Measurements from ENCODE around the gene GNG7. TPM values are rescaled to one million over a fixed set of nuclear protein-coding genes. Genes with fewer than 3 reads are reported as not detected.
"Not testable (repeated sequence)": the region's sequence is repeated elsewhere in the genome, so short reads cannot be mapped to it uniquely, and the experiment has no call there.

GNG7 gene
- polyA plus RNA-seq, 1 of the 3 experiments (the other 2 are of a cell fraction): 2.2 TPM

DNA sequence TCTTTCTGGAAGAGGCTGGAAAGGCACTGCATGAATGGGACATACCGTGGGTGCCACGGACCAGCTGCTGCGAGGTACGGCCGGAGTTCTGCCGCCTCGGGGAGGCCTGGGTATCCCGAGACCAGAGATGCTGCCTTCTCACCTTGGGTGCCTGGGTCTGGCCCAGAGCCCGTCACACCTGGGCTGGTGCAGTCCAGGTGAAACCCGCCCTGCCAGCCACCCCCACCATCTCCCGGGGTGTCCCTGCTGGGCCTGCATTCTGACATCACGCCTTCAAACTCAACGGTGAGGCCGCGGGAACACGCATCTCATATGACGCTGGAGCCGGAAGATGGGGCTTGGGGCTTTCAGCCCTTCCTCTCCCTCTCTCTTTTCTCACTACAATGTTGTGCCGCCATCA is 128.6 kb downstream of the GNG7 start:
- Histone ChIP-seq H3K79me2 (ENCODE audit: insufficient read depth) (no peaks in the 10 kb centered on the region), H3K4me1 (ENCODE audit: control insufficient read depth in 1 of 2, insufficient read depth in 2 of 2, low read depth in 1 of 2, low read length in 1 of 2) (peaks cover 3 to 12% of the 10 kb centered on the region in 2 experiments; a peak in 3 of 4 replicates), H3K27me3 (ENCODE audit: insufficient read depth) (no peaks in the 10 kb centered on the region), H3K4me3 (ENCODE audit: low read depth in 2 of 2, low read length in 1 of 2) (no peak overlapping the region), H2AFZ (ENCODE audit: low read depth) (no peak overlapping the region), H3K27ac (ENCODE audit: low read depth in 2 of 2, low read length in 1 of 2) (no peak overlapping the region), H3K36me3 (replicated peaks in 1 of 2; ENCODE audit: control insufficient read depth in 1 of 2, insufficient read depth in 2 of 2, low read length in 1 of 2) (no peaks in the 10 kb centered on the region), H3K9ac (no peak overlapping the region), H4K20me1 (ENCODE audit: insufficient read depth) (no peaks in the 10 kb centered on the region), H3K9me2 (no peaks in the 10 kb centered on the region), H3K9me3 (no peaks in the 10 kb centered on the region), H3F3A (replicated peaks; ENCODE audit: insufficient read depth) (peaks cover 23% of the 10 kb centered on the region), H3K4me2 (no peak overlapping the region)
- WGBS (ENCODE audit: low lambda C conversion rate): 76% methylated on average over 10 of the region's 19 CpGs
- TF ChIP-seq, protein P1, sequence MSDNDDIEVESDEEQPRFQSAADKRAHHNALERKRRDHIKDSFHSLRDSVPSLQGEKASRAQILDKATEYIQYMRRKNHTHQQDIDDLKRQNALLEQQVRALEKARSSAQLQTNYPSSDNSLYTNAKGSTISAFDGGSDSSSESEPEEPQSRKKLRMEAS (IDR thresholded peaks at IDR 0.05; ENCODE audit: low read depth): no peak
- TF ChIP-seq, protein P2, sequence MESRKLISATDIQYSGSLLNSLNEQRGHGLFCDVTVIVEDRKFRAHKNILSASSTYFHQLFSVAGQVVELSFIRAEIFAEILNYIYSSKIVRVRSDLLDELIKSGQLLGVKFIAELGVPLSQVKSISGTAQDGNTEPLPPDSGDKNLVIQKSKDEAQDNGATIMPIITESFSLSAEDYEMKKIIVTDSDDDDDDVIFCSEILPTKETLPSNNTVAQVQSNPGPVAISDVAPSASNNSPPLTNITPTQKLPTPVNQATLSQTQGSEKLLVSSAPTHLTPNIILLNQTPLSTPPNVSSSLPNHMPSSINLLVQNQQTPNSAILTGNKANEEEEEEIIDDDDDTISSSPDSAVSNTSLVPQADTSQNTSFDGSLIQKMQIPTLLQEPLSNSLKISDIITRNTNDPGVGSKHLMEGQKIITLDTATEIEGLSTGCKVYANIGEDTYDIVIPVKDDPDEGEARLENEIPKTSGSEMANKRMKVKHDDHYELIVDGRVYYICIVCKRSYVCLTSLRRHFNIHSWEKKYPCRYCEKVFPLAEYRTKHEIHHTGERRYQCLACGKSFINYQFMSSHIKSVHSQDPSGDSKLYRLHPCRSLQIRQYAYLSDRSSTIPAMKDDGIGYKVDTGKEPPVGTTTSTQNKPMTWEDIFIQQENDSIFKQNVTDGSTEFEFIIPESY (IDR thresholded peaks at IDR 0.05; ENCODE audit: borderline replicate concordance, low read depth): no peak
- TF ChIP-seq ELF1 (IDR thresholded peaks at IDR 0.05) (no peak), SMC3 (IDR thresholded peaks at IDR 0.05; ENCODE audit: low read depth, low read length) (no peak), MXI1 (IDR thresholded peaks at IDR 0.05; ENCODE audit: low read depth, low read length) (no peak), TAF1 (IDR thresholded peaks at IDR 0.05; ENCODE audit: borderline replicate concordance, low read depth, low read length) (no peak), RXRA (IDR thresholded peaks at IDR 0.05; ENCODE audit: borderline replicate concordance, low read depth) (no peak), SIN3A (IDR thresholded peaks at IDR 0.05; ENCODE audit: borderline replicate concordance, low read depth, low read length) (no peak), FOXM1 (IDR thresholded peaks at IDR 0.05; ENCODE audit: low read depth) (no peak), TCF12 (IDR thresholded peaks at IDR 0.05) (no peak), FOSL2 (IDR thresholded peaks at IDR 0.05; ENCODE audit: borderline replicate concordance, low read depth) (no peak), RFX5 (IDR thresholded peaks at IDR 0.05; ENCODE audit: low read length) (no peak), EZH2phosphoT487 (IDR thresholded peaks at IDR 0.05; ENCODE audit: borderline replicate concordance, low read depth) (no peak)
- TF ChIP-seq, protein P3, sequence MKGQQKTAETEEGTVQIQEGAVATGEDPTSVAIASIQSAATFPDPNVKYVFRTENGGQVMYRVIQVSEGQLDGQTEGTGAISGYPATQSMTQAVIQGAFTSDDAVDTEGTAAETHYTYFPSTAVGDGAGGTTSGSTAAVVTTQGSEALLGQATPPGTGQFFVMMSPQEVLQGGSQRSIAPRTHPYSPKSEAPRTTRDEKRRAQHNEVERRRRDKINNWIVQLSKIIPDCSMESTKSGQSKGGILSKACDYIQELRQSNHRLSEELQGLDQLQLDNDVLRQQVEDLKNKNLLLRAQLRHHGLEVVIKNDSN (IDR thresholded peaks at IDR 0.05; ENCODE audit: borderline replicate concordance, low read depth): no peak
- TF ChIP-seq, protein P4, sequence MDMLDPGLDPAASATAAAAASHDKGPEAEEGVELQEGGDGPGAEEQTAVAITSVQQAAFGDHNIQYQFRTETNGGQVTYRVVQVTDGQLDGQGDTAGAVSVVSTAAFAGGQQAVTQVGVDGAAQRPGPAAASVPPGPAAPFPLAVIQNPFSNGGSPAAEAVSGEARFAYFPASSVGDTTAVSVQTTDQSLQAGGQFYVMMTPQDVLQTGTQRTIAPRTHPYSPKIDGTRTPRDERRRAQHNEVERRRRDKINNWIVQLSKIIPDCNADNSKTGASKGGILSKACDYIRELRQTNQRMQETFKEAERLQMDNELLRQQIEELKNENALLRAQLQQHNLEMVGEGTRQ (IDR thresholded peaks at IDR 0.05; ENCODE audit: borderline replicate concordance, low read depth, low read length): no peak
- TF ChIP-seq, protein P5, sequence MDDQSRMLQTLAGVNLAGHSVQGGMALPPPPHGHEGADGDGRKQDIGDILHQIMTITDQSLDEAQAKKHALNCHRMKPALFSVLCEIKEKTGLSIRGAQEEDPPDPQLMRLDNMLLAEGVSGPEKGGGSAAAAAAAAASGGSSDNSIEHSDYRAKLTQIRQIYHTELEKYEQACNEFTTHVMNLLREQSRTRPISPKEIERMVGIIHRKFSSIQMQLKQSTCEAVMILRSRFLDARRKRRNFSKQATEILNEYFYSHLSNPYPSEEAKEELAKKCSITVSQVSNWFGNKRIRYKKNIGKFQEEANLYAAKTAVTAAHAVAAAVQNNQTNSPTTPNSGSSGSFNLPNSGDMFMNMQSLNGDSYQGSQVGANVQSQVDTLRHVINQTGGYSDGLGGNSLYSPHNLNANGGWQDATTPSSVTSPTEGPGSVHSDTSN (IDR thresholded peaks at IDR 0.05): no peak
- TF ChIP-seq, protein P6, sequence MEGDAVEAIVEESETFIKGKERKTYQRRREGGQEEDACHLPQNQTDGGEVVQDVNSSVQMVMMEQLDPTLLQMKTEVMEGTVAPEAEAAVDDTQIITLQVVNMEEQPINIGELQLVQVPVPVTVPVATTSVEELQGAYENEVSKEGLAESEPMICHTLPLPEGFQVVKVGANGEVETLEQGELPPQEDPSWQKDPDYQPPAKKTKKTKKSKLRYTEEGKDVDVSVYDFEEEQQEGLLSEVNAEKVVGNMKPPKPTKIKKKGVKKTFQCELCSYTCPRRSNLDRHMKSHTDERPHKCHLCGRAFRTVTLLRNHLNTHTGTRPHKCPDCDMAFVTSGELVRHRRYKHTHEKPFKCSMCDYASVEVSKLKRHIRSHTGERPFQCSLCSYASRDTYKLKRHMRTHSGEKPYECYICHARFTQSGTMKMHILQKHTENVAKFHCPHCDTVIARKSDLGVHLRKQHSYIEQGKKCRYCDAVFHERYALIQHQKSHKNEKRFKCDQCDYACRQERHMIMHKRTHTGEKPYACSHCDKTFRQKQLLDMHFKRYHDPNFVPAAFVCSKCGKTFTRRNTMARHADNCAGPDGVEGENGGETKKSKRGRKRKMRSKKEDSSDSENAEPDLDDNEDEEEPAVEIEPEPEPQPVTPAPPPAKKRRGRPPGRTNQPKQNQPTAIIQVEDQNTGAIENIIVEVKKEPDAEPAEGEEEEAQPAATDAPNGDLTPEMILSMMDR (IDR thresholded peaks at IDR 0.05): no peak
- TF ChIP-seq, protein P7, sequence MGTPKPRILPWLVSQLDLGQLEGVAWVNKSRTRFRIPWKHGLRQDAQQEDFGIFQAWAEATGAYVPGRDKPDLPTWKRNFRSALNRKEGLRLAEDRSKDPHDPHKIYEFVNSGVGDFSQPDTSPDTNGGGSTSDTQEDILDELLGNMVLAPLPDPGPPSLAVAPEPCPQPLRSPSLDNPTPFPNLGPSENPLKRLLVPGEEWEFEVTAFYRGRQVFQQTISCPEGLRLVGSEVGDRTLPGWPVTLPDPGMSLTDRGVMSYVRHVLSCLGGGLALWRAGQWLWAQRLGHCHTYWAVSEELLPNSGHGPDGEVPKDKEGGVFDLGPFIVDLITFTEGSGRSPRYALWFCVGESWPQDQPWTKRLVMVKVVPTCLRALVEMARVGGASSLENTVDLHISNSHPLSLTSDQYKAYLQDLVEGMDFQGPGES (IDR thresholded peaks at IDR 0.05; ENCODE audit: low read depth, low read length): no peak
- ChIA-PET CTCF (no interaction called here), POLR2A (no interaction called here)
- no peak for DNase-seq

DNA sequence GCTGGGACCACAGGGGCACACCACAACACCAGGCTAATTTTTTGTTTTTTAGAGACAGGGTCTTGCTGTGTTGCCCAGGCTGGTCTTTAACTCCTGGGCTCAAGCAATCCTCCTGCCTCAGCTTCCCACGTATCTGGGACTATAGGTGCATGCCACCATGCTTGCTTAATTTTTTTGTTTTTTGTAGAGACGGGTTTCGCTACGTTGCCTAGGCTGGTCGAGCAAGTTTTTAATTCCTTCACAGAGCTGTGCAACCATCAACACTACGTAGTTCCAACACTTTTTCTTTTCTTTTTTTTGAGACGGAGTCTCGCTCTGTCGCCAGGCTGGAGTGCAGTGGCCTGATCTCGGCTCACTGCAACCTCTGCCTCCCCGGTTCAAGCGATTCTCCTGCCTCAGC is 130.3 kb downstream of the GNG7 start:
- H3K9me2 ChIP-seq; DNase-seq; H3K4me2 ChIP-seq; POLR2A ChIA-PET; H3K27me3 ChIP-seq (ENCODE audit: insufficient read depth); H3K36me3 ChIP-seq (replicated peaks in 1 of 2; ENCODE audit: control insufficient read depth in 1 of 2, insufficient read depth in 2 of 2, low read length in 1 of 2); H3K27ac ChIP-seq (ENCODE audit: low read depth in 2 of 2, low read length in 1 of 2); H2AFZ ChIP-seq (ENCODE audit: low read depth); H4K20me1 ChIP-seq (ENCODE audit: insufficient read depth); H3K79me2 ChIP-seq (ENCODE audit: insufficient read depth); H3K9ac ChIP-seq; H3K4me3 ChIP-seq (ENCODE audit: low read depth in 2 of 2, low read length in 1 of 2); H3K9me3 ChIP-seq; H3K4me1 ChIP-seq (ENCODE audit: control insufficient read depth in 1 of 2, insufficient read depth in 2 of 2, low read depth in 1 of 2, low read length in 1 of 2): not testable (repeated sequence)
- CTCF ChIA-PET: interaction anchor here (1.5 kb wide), 1 partner anchor 39 kb away, joined by 4 read pairs; no protein-coding TSS in a partner anchor
- peaks cover 12% of the 10 kb centered on the region for H3F3A ChIP-seq (replicated peaks; ENCODE audit: insufficient read depth)
- 79% methylated on average over 12 of the region's 12 CpGs for WGBS (ENCODE audit: low lambda C conversion rate)
